ENCODE results near the gene PDPK1. TPM values are rescaled to one million over a fixed set of nuclear protein-coding genes. Genes with fewer than 3 reads are reported as not detected.
A peak's percentile ranks its signal among the peaks of the same experiment; 100 is the strongest.

Gene PDPK1
- total RNA-seq, 2 experiments from 2014 or later = 14.4 to 40.6 TPM

- peak; percentile 38 for DNase-seq (ENCODE audit: low spot score)
- Histone ChIP-seq H2AFZ (ENCODE audit: low read length) (no peak overlapping the region), H3K4me3 (ENCODE audit: low read depth, low read length, poor library complexity, severe bottlenecking) (peak overlapping the region; percentile 99), H3K9me3 (ENCODE audit: low read length) (no peaks in the 10 kb centered on the region), H3K9me2 (ENCODE audit: insufficient read depth, low read length) (no peaks in the 10 kb centered on the region), H3K79me2 (ENCODE audit: insufficient read depth, low read depth, low read length) (peaks cover 46% of the 10 kb centered on the region), H3K4me1 (ENCODE audit: insufficient read depth, low read length, poor library complexity, severe bottlenecking) (peaks cover 46% of the 10 kb centered on the region), H3K36me3 (ENCODE audit: insufficient read depth, low read length) (peaks cover 10% of the 10 kb centered on the region; the same call in 1 of the 2 replicates), H3K27ac (ENCODE audit: low read depth, low read length, poor library complexity, severe bottlenecking) (peak overlapping the region; percentile 80), H4K20me1 (ENCODE audit: insufficient read depth, low read length) (peaks cover 9% of the 10 kb centered on the region), H3K4me2 (ENCODE audit: low read length) (peak overlapping the region; percentile 92)
- no TSS peak for BruUV-seq (replicated peaks)
- ChIA-PET CTCF (ENCODE audit: unreplicated experiment) (no interaction called here), POLR2A (interaction anchor here (0.6 kb wide), 2 partner anchors 83 to 704 kb away, joined by 3 to 5 read pairs; no protein-coding TSS in a partner anchor)
- TF ChIP-seq CTCF (conservative IDR thresholded peaks at IDR 0.05; ENCODE audit: low read length) (no peak), EZH2phosphoT487 (IDR thresholded peaks at IDR 0.05; ENCODE audit: borderline replicate concordance, low read depth, low read length) (no peak)
- intact Hi-C loops (cut with micrococcal nuclease; ENCODE audit: unreplicated experiment) = loop anchor here (5.0 kb wide), 1 partner anchor 172 kb away; the partner anchor contains the start of gene ABCA3
These were observed 23.3 kb upstream of the PDPK1 start for GRCh38 chr16:2514333-2515179.

GRCh38 chr16:2515180-2515851 is 22.5 kb upstream of the PDPK1 start:
- ChIA-PET POLR2A (interaction anchor here (0.6 kb wide), 1 partner anchor 84 kb away, joined by 5 read pairs; no protein-coding TSS in a partner anchor), CTCF (ENCODE audit: unreplicated experiment) (no interaction called here)
- H3K36me3 ChIP-seq (ENCODE audit: insufficient read depth, low read length) = peaks cover 11% of the 10 kb centered on the region; the same call in 1 of the 2 replicates
- peak overlapping the region; percentile 34 for H3K27ac ChIP-seq (ENCODE audit: low read depth, low read length, poor library complexity, severe bottlenecking)
- TF ChIP-seq EZH2phosphoT487 (IDR thresholded peaks at IDR 0.05; ENCODE audit: borderline replicate concordance, low read depth, low read length) (no peak), CTCF (conservative IDR thresholded peaks at IDR 0.05; ENCODE audit: low read length) (no peak)
- no TSS peak for BruUV-seq (replicated peaks)
- peaks cover 9% of the 10 kb centered on the region for H4K20me1 ChIP-seq (ENCODE audit: insufficient read depth, low read length)
- no peak for DNase-seq (ENCODE audit: low spot score)
- peak overlapping the region; percentile 99 for H3K4me3 ChIP-seq (ENCODE audit: low read depth, low read length, poor library complexity, severe bottlenecking)
- H3K4me2 ChIP-seq (ENCODE audit: low read length) = peak overlapping the region; percentile 92
- H2AFZ ChIP-seq (ENCODE audit: low read length) = no peak overlapping the region
- intact Hi-C loops (cut with micrococcal nuclease; ENCODE audit: unreplicated experiment) = no loop called here
- peaks cover 46% of the 10 kb centered on the region for H3K79me2 ChIP-seq (ENCODE audit: insufficient read depth, low read depth, low read length)
- H3K9me2 ChIP-seq (ENCODE audit: insufficient read depth, low read length) = no peaks in the 10 kb centered on the region
- H3K4me1 ChIP-seq (ENCODE audit: insufficient read depth, low read length, poor library complexity, severe bottlenecking) = peaks cover 42% of the 10 kb centered on the region
- H3K9me3 ChIP-seq (ENCODE audit: low read length) = no peaks in the 10 kb centered on the region

All from OCI-LY7 (cell line).